HFF-Myc (cell line): Measurements from ENCODE around the gene COX14.

Source experiments
- DNase-seq: peaks from one replicate; pipeline ENCODE4 v3.0.0-alpha.2; 2011; ENCODE audit warnings: low read depth; ENCODE audit errors: extremely low read depth
- H3K4me3 ChIP-seq: replicated peaks from 2 replicates; pipeline ENCODE4 v1.5.1; 2011; ENCODE audit warnings: low read depth, mild to moderate bottlenecking, control low read depth, low read length
- TF ChIP-seq, protein P1 (sequence below): IDR thresholded peaks from 2 replicates; pipeline ENCODE4 v1.5.1; 2012; ENCODE audit warnings: mild to moderate bottlenecking, low read depth, low read length, control low read depth; ENCODE audit errors: missing control alignments

The COX14 gene

DNA sequence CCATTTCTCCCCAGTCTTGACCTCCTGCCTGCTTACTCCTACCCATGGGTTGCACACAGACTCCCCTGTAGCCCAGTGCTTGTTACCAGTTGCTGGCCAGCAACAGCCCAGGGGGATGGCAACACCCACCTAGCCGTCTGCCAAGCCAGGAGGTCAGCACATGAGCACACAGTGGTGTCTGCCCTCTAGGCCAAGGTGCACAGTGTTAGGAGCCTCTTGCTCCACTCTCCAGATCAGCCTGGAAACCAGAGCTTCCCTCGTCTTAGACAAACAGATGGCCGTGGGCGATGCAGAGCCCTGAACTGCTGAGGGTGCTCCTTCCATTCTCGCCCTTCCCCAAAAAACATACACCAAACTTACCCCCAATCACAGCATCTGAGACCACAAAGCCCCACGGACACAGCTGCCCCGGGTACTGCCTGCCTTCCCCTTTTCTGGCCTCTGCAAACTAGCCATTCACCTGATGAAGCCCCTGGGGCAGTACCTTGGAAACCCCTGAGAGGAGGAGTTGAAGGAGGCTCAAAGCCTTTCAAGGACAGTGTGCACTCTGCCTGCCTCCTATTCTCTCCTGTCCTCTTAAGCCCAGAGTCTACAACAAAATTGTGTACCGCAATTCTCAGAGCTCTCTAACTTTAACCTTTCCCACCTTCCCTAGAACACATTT, 9.3 kb upstream of the COX14 start:
- no peak overlapping the region for H3K4me3 ChIP-seq
- TF ChIP-seq, protein P1, sequence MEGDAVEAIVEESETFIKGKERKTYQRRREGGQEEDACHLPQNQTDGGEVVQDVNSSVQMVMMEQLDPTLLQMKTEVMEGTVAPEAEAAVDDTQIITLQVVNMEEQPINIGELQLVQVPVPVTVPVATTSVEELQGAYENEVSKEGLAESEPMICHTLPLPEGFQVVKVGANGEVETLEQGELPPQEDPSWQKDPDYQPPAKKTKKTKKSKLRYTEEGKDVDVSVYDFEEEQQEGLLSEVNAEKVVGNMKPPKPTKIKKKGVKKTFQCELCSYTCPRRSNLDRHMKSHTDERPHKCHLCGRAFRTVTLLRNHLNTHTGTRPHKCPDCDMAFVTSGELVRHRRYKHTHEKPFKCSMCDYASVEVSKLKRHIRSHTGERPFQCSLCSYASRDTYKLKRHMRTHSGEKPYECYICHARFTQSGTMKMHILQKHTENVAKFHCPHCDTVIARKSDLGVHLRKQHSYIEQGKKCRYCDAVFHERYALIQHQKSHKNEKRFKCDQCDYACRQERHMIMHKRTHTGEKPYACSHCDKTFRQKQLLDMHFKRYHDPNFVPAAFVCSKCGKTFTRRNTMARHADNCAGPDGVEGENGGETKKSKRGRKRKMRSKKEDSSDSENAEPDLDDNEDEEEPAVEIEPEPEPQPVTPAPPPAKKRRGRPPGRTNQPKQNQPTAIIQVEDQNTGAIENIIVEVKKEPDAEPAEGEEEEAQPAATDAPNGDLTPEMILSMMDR: no peak
- no peak for DNase-seq

DNA sequence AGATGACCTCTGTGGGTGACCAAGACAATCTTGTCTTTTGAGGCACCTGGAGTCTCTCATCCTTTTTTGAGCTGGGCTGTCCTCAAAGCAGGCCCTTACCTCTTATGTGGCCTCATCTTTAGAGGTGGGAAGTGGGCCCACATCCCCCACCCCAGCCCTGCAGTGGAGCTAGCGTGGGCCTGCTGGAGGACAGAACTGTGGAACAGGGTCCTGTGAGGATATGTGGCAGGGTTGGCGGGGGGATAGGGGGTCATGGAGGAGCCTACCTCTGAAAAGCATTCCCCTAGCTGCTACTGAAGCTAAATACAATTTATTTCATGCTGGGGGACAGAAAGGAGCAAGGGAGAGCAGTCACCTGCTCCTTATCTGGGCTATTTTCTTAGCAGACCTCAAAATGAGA, 8.7 kb upstream of the COX14 start:
- TF ChIP-seq, protein P1: no peak
- DNase-seq: no peak

DNA sequence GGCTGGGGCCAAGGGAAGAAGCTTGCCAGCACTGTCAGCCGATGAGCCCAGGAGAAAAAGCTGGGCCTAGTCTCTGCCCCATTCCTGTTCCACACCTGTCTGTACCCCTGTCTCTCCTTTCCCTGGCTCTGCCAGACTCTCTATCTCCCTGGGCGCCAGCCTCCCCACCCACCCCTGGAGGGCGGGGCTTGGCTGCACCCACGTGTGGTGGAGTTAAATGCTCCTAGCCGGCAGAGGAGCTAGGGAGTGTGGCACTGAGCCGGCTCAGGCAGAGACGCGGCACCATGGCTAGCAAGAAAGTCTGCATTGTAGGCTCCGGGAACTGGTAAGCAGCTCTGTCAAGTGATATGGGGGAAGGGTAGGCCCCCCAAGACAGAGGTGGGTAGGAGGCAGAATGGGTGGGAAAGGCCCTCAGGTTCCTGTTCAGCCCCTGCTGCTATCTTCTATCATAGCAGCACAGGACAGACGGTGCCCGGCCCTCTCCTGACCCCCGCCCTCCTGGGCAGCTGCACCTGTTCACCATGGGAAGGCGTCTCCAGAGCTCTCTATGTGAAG, 8.2 kb upstream of the COX14 start, which contains the start of gene GPD1:
Gene GPD1 (plus strand): TSS at position 242 of the 555 bp plus-strand sequence. CDS start 43 bp downstream, at position 285.
- no peak within 1 kb of the TSS for H3K4me3 ChIP-seq
- DNase-seq: no peak
- TF ChIP-seq, protein P1: no peak

More for the DNA sequence above, 8.7 kb upstream of the COX14 start:
- H3K4me3 ChIP-seq: no peak overlapping the region

DNA sequence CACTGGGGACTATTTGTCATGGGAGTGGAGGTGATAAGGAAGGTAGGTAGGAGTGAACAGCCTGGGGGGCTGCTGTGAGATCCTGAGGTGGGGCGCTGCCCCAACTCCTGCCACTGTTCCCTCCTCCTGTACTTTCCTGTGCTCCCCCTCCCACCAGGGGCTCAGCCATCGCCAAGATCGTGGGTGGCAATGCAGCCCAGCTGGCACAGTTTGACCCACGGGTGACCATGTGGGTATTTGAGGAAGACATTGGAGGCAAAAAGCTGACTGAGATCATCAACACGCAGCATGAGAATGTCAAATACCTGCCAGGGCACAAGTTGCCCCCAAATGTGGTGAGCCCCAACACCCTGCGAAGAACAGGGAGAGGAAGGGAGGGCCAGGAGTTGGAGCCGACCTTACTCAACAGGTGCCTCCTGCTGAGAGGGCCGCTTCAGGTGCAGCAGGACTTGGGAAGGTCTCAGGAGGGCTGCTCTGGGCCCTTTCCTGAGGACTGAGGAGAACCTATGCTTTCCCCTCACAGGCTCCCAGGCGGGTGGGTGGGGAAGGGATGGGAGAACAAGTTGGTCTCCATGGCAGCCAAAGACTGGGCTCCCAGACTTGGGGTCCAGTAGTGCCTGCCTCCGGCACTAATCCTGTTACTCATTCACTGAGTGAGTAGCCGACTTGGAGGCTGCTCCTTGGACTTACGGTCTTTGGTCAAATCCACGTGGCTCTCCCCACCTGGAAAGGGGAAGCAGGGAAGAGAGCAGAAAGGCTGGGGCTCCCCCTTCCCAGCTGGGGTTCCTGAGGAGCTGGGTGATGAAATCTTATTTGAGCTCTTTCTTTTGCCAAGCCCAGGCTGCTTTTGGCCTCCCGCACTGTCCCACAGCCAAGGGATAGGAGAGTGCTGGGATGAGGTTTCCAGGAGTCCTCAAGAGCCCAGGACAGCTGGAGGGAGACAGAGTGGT, 7.3 kb upstream of the COX14 start:
- TF ChIP-seq, protein P1: no peak
- no peak overlapping the region for H3K4me3 ChIP-seq
- no peak for DNase-seq

DNA sequence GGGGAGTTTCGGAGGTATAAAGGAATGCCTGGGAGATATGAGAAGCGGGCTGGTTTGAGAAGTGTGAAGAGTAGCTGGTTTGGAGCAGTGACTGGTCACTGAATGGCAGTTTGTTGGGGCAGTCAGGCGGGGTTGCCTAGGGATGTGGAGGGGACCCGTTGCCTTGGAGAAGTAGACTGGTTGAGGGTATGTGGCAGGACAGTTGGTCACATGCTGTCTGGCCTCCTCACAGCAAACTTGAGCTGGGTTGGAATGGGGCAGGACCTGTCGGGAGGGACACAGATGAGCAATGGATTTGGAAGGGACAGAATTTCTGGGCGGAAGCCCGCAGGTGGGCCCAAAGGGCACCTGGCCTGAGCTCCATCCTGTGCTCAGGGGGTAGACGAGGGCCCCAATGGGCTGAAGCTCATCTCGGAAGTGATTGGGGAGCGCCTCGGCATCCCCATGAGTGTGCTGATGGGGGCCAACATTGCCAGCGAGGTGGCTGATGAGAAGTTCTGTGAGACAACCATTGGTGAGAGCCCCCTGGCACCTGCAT, 6.1 kb upstream of the COX14 start:
- DNase-seq: no peak
- TF ChIP-seq, protein P1: no peak
- no peak overlapping the region for H3K4me3 ChIP-seq

DNA sequence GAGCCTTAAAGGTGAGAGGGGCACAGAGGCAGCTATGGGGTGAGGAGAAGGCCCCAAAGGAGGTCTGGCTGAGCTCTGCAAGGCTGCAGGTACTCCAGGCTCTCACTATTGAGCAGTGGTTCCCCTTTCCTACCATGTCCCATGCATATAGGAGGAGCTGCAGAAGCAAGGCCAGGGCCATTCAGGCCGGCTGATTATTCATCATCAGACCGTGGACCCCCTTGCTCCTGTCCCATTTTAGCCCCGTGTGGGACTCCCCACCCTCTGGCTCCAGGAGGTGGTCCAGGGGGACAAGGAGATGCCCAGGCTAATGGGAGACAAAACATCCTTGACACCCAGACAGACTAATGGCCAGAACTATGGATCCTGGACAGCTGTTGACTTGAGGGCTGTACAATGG, 5.1 kb upstream of the COX14 start:
- no peak for DNase-seq
- H3K4me3 ChIP-seq: no peak overlapping the region
- TF ChIP-seq, protein P1: no peak
